Keratinocyte (primary cell): Measurements from ENCODE around the gene PHACTR1. TPM values are rescaled to one million over a fixed set of nuclear protein-coding genes. Genes with fewer than 3 reads are reported as not detected.

ENCODE experiments used
- DNase-seq: peaks from one replicate; pipeline ENCODE4 v3.0.0-alpha.2; 2011; ENCODE audit warnings: low read depth, missing footprints, low spot score
- FAIRE-seq: peaks from 2 replicates; lab custom pipeline; 2011; peaks lifted over from hg19 to GRCh38; lab: Jason Lieb, UNC
- H2AFZ ChIP-seq: 2 replicates; pipeline ENCODE4 v1.6.0; 2012; ENCODE audit warnings: low read length, control low read depth, inconsistent platforms; ENCODE audit not compliant: control insufficient read depth
- H3K27ac ChIP-seq: 2 replicates; pipeline ENCODE4 v1.5.1; 2011; ENCODE audit warnings: low read length; ENCODE audit not compliant: control insufficient read depth, insufficient read depth
- H3K27me3 ChIP-seq: 3 replicates; pipeline ENCODE4 v1.6.0; 2011; ENCODE audit warnings: low read length; ENCODE audit not compliant: control insufficient read depth, insufficient read depth; ENCODE audit errors: extremely low read depth
- H3K36me3 ChIP-seq, 2 experiments: 2 replicates in 1 of 2; 3 replicates in 1 of 2; pipeline ENCODE4 v1.5.1; 2011; ENCODE audit warnings: low read length in 2 of 2, mild to moderate bottlenecking in 1 of 2; ENCODE audit not compliant: control insufficient read depth in 2 of 2, insufficient read depth in 2 of 2; ENCODE audit errors: extremely low read depth in 1 of 2
- H3K4me1 ChIP-seq: 3 replicates; pipeline ENCODE4 v1.5.1; 2011; ENCODE audit warnings: low read length; ENCODE audit not compliant: control insufficient read depth, insufficient read depth; ENCODE audit errors: extremely low read depth
- H3K4me2 ChIP-seq: 3 replicates; pipeline ENCODE4 v1.6.0; 2011; ENCODE audit warnings: low read depth, low read length; ENCODE audit not compliant: control insufficient read depth, insufficient read depth; ENCODE audit errors: extremely low read depth
- H3K4me3 ChIP-seq, 3 experiments: fragments of 200-600 bp in 1 of 3; sonication (generic) in 1 of 3; 2 replicates in 2 of 3; 3 replicates in 1 of 3; pipeline ENCODE4 v1.5.1; 2011 to 2016; ENCODE audit warnings: low read length in 3 of 3, mild to moderate bottlenecking in 3 of 3, control low read depth in 2 of 3, inconsistent platforms in 1 of 3, low read depth in 1 of 3, mixed read lengths in 1 of 3, mixed run types in 1 of 3, moderate library complexity in 1 of 3; ENCODE audit not compliant: control insufficient read depth in 2 of 3, insufficient read depth in 2 of 3; ENCODE audit errors: extremely low read depth in 1 of 3
- H3K79me2 ChIP-seq: 2 replicates; pipeline ENCODE4 v1.6.0; 2012; ENCODE audit warnings: low read length; ENCODE audit not compliant: control insufficient read depth, insufficient read depth
- H3K9ac ChIP-seq: 3 replicates; pipeline ENCODE4 v1.6.0; 2011; ENCODE audit warnings: low read length; ENCODE audit not compliant: control insufficient read depth, insufficient read depth; ENCODE audit errors: extremely low read depth
- H3K9me1 ChIP-seq: 3 replicates; pipeline ENCODE4 v1.6.0; 2011; ENCODE audit warnings: low read length; ENCODE audit not compliant: control insufficient read depth, insufficient read depth; ENCODE audit errors: extremely low read depth
- H3K9me3 ChIP-seq: 2 replicates; pipeline ENCODE4 v1.5.1; 2012; ENCODE audit warnings: low read depth, low read length; ENCODE audit not compliant: control insufficient read depth
- H4K20me1 ChIP-seq: 3 replicates; pipeline ENCODE4 v1.6.0; 2011; ENCODE audit warnings: low read length; ENCODE audit not compliant: control insufficient read depth, insufficient read depth; ENCODE audit errors: extremely low read depth
- EZH2 ChIP-seq: IDR thresholded peaks from one replicate; pipeline ENCODE4 v1.6.1; 2012; ENCODE audit warnings: inconsistent platforms, mild to moderate bottlenecking, low read length, moderate library complexity
- dilution Hi-C: fragments of 300-500 bp; cut with MboI; formaldehyde crosslinking; loops from one replicate; pipeline ENCODE4 v1.7.0; 2020; ENCODE audit warnings: low sequenced_read_pairs; ENCODE audit not compliant: extremely low pct_ligation_motif_present
- polyA plus RNA-seq, 5 experiments: library from polyadenylated mRNA; depleted of rRNA in 3 of 5; stranded (reverse) in 3 of 5; stranded (forward) in 1 of 5; unstranded in 1 of 5; fragments of >200 nt; gene quantifications; 1 replicate in 1 of 5; 2 replicates in 3 of 5; 3 replicates in 1 of 5; pipeline versions ENCODE4 v1.2.1 to v1.2.3, GENCODE V29; 2011 to 2012; ENCODE audit warnings: missing spikeins in 2 of 5, low read depth in 1 of 5, low replicate concordance in 1 of 5
- TF ChIP-seq, protein P1 (sequence below), 3 experiments: IDR thresholded peaks in 1 of 3; conservative IDR thresholded peaks in 1 of 3; optimal IDR thresholded peaks in 1 of 3; 2 replicates in 2 of 3; 3 replicates in 1 of 3; pipeline versions ENCODE3 to v1.5.1; 2011; ENCODE audit warnings: low read length in 3 of 3, mild to moderate bottlenecking in 3 of 3, moderate library complexity in 2 of 3, control low read depth in 1 of 3, inconsistent platforms in 1 of 3; ENCODE audit not compliant: insufficient read depth in 2 of 3; ENCODE audit errors: extremely low read depth in 1 of 3

PHACTR1 gene
- polyA plus RNA-seq, 1 donor (not counting 4 experiments of a cell fraction or from before 2014, with no cell fraction given), result 0.22 TPM

DNA sequence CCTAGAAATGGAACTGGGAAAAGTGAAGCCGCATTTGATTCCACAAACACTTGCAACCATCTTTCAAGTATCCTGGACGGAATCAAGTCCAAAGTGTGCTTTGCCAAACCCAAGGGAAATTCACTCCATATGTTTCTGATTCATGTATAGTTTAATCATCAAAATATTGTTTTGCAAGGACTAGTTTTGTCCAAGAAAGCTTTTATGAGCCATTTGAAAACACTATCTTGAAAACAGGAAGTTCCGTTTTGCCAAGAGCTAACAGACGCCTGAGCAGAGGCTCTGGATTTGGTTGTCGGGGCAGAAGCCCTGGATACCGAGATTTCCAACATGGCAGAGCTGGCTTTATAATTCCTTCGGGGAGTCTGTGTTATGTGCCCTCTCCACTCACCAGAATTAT lies 251.1 kb downstream of the PHACTR1 start:
- Histone ChIP-seq H3K9me3 (no peaks in the 10 kb centered on the region), H3K36me3 (no peaks in the 10 kb centered on the region), H3K27me3 (no peaks in the 10 kb centered on the region), H3K4me1 (peaks cover 5% of the 10 kb centered on the region), H3K79me2 (no peaks in the 10 kb centered on the region), H4K20me1 (no peaks in the 10 kb centered on the region), H3K9ac (no peak overlapping the region), H3K9me1 (no peaks in the 10 kb centered on the region), H3K4me3 (no peak overlapping the region), H3K27ac (no peak overlapping the region), H2AFZ (no peak overlapping the region), H3K4me2 (no peak overlapping the region)
- TF ChIP-seq EZH2, result no peak
- TF ChIP-seq, protein P1, sequence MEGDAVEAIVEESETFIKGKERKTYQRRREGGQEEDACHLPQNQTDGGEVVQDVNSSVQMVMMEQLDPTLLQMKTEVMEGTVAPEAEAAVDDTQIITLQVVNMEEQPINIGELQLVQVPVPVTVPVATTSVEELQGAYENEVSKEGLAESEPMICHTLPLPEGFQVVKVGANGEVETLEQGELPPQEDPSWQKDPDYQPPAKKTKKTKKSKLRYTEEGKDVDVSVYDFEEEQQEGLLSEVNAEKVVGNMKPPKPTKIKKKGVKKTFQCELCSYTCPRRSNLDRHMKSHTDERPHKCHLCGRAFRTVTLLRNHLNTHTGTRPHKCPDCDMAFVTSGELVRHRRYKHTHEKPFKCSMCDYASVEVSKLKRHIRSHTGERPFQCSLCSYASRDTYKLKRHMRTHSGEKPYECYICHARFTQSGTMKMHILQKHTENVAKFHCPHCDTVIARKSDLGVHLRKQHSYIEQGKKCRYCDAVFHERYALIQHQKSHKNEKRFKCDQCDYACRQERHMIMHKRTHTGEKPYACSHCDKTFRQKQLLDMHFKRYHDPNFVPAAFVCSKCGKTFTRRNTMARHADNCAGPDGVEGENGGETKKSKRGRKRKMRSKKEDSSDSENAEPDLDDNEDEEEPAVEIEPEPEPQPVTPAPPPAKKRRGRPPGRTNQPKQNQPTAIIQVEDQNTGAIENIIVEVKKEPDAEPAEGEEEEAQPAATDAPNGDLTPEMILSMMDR (optimal IDR thresholded peaks at IDR 0.05 in 1 of 3, IDR thresholded peaks at IDR 0.05 in 1 of 3, conservative IDR thresholded peaks at IDR 0.05 in 1 of 3; ENCODE audit: extremely low read depth in 1 of 3, insufficient read depth in 2 of 3, low read length in 3 of 3), result no peak
- no peak for FAIRE-seq
- dilution Hi-C loops, result no loop called here
- no peak for DNase-seq

DNA sequence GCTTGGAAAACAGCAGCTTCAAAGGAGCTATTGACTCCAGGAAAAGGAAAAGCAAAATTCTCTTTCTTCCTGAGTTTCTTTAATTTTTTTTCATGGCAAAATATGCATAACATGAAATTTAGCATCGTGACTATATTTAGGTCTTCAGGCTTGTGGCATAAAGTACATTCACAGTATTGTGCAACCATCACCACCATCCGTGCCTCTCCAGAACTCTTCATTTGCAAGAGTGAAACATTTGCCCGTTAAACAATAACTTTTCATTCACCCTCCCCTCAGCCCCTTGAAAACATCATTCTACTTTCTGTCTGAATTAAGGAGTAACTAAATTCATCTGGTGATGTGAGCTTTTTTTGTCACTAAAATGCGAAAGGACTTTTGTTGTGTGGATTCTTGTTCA lies 251.7 kb downstream of the PHACTR1 start:
- Histone ChIP-seq H3K79me2 (no peaks in the 10 kb centered on the region), H3K4me3 (no peak overlapping the region), H3K9me3 (no peaks in the 10 kb centered on the region), H3K4me1 (no peaks in the 10 kb centered on the region), H3K9ac (no peak overlapping the region), H3K4me2 (no peak overlapping the region), H3K9me1 (no peaks in the 10 kb centered on the region), H2AFZ (no peak overlapping the region), H3K27ac (no peak overlapping the region), H3K27me3 (no peaks in the 10 kb centered on the region), H4K20me1 (no peaks in the 10 kb centered on the region), H3K36me3 (no peaks in the 10 kb centered on the region)
- DNase-seq (no peak), FAIRE-seq (no peak)
- dilution Hi-C loops, result no loop called here
- TF ChIP-seq, protein P1 (optimal IDR thresholded peaks at IDR 0.05 in 1 of 3, IDR thresholded peaks at IDR 0.05 in 1 of 3, conservative IDR thresholded peaks at IDR 0.05 in 1 of 3; ENCODE audit: extremely low read depth in 1 of 3, insufficient read depth in 2 of 3, low read length in 3 of 3), result no peak
- TF ChIP-seq EZH2, result no peak
